ENCODE measurements around the gene CAMK2D.

CAMK2D gene

GRCh38 chr4:113503691-113504090 lies 257.8 kb downstream of the CAMK2D start:
- DNase-seq: no peak

GRCh38 chr4:113502906-113503305 lies 258.6 kb downstream of the CAMK2D start:
- DNase-seq: no peak

- no peak for DNase-seq
Measured at GRCh38 chr4:113502476-113502875, 259.1 kb downstream of the CAMK2D start.

GRCh38 chr4:113500424-113500823 lies 261.1 kb downstream of the CAMK2D start:
- DNase-seq: no peak

- DNase-seq: no peak
Measured at GRCh38 chr4:113499696-113500095, 261.8 kb downstream of the CAMK2D start.

- no peak for DNase-seq
Measured at GRCh38 chr4:113499166-113499565, 262.4 kb downstream of the CAMK2D start.

- no peak for DNase-seq
Measured at GRCh38 chr4:113497154-113497884, 264.2 kb downstream of the CAMK2D start.

- DNase-seq: no peak
Measured at GRCh38 chr4:113496698-113497097, 264.8 kb downstream of the CAMK2D start.

- DNase-seq: no peak
Measured at GRCh38 chr4:113495790-113496189, 265.7 kb downstream of the CAMK2D start.

GRCh38 chr4:113483131-113483530 lies 278.4 kb downstream of the CAMK2D start:
- no peak for DNase-seq

- no peak for DNase-seq
Measured at GRCh38 chr4:113482325-113482724, 279.2 kb downstream of the CAMK2D start.

- no peak for DNase-seq
Measured at GRCh38 chr4:113481820-113482219, 279.7 kb downstream of the CAMK2D start.

- no peak for DNase-seq
Measured at GRCh38 chr4:113480109-113480508, 281.4 kb downstream of the CAMK2D start.

- DNase-seq: no peak
Measured at GRCh38 chr4:113478032-113478431, 283.5 kb downstream of the CAMK2D start.

GRCh38 chr4:113476800-113477199 lies 284.7 kb downstream of the CAMK2D start:
- peak; percentile 59 for DNase-seq

GRCh38 chr4:113474017-113474416 lies 287.5 kb downstream of the CAMK2D start:
- DNase-seq: peak; percentile 46

GRCh38 chr4:113472864-113473263 lies 288.7 kb downstream of the CAMK2D start:
- no peak for DNase-seq

- no peak for DNase-seq
Measured at GRCh38 chr4:113471146-113471860, 290.2 kb downstream of the CAMK2D start.

GRCh38 chr4:113469926-113470325 lies 291.6 kb downstream of the CAMK2D start:
- no peak for DNase-seq

- DNase-seq: no peak
Measured at GRCh38 chr4:113469023-113469390, 292.5 kb downstream of the CAMK2D start.

GRCh38 chr4:113468165-113469022 lies 293.1 kb downstream of the CAMK2D start:
- DNase-seq: peak; percentile 55

- no peak for DNase-seq
Measured at GRCh38 chr4:113467581-113467980, 294.0 kb downstream of the CAMK2D start.

GRCh38 chr4:113462286-113462685 lies 299.3 kb downstream of the CAMK2D start:
- DNase-seq: no peak

- DNase-seq: no peak
Measured at GRCh38 chr4:113461281-113461680, 300.3 kb downstream of the CAMK2D start.
